Inflammatory macrophage (primary cell): ENCODE measurements around the gene IFNA8.
"Not testable (repeated sequence)": the region's sequence is repeated elsewhere in the genome, so short reads cannot be mapped to it uniquely, and the experiment has no call there.

ENCODE experiments used
- DNase-seq, 2 donors: peaks; one replicate each; pipeline ENCODE4 v3.0.0-alpha.2; 2020 to 2022
- total RNA-seq, 18 experiments: gene quantifications; one replicate each; lab custom pipeline; 2026; ENCODE audit warnings: mixed read lengths in 6 of 18, inconsistent platforms in 2 of 18; lab: John Stamatoyannopoulos, UW

Gene IFNA8
- total RNA-seq, result 0 to 0.16 (median 0) reads per million in 18 experiments

DNA sequence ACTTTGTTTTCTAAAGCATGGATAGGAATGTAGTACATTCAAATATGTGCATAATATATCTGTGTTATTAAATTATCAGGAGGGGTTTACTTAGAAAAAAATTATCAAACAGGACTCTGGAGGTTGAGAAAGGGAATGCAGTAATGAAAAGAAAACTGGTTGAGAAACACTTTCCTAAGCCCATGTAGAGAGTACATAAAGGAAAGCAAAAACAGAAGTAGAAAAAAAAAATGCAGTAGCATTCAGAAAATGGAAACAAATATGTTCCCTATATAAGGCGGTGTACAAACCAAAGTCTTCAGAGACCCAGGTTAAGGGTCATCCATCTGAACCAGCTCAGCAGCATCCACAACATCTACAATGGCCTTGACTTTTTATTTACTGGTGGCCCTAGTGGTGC is at the start of gene IFNA8:
Gene IFNA8, plus strand, starts transcription at position 301 of the 400 bp plus-strand sequence. Its CDS starts 60 bp downstream, at position 361.
- no peak for DNase-seq

DNA sequence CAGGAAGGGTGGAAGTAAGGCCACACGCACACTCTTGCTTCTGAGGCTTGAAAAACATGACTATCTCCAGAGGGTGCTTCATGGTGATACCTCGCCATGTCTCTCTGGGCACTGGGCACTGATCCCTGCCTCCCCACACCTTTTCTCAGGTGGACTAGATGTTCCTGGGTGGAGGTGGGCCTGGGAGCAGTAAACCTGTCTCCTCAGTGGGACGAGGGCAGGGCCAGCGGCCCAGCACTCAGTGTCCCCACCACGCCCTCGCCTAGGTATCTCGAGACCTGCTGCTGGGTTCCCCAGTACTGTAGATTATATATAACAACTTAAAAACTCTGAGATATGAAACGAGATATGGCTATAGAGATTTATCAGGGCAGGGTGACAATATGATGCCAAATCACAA is 46.6 kb upstream of the IFNA8 start:
- DNase-seq, result no peak

DNA sequence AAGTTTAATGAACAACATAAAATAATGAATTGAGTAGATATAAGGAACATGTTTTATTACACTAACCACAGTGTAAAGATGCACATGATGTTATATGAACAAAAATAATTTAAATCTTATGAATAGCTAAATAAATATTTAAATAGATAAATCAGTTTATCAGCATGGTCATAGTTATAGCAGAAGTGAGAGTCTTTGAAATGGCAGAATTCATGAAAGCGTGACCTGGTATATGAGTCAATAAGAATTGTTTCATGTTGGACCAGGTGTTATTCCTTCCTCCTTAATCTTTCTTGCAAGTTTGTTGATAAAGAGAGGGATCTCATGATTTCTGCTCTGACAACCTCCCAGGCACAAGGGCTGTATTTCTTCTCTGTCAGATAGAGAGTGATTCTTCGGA is 41.7 kb upstream of the IFNA8 start:
- DNase-seq, result not testable (repeated sequence)

DNA sequence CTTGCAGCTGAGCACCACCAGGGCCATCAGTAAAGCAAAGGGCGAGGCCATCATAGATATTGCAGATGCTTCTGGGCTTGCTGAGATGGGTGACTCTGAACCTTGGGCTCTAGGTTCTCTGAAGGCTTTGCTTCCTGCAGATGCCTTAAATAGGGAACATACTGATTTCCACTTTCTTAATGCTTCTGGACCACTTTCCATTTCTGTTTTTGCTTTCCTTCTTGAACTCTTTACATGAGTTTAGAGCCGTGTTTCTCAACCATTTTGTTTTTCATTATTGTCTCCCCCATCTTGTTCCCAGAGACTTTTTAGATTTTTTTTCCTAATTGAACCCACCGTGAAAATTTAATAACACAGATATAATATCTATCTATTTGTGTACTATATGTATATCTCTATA is 41.0 kb upstream of the IFNA8 start, which contains the start of gene IFNA13:
Gene IFNA13, minus strand, starts transcription at position 101 of the 400 bp plus-strand sequence. Its CDS starts 47 bp downstream, at position 54.
- no peak for DNase-seq

DNA sequence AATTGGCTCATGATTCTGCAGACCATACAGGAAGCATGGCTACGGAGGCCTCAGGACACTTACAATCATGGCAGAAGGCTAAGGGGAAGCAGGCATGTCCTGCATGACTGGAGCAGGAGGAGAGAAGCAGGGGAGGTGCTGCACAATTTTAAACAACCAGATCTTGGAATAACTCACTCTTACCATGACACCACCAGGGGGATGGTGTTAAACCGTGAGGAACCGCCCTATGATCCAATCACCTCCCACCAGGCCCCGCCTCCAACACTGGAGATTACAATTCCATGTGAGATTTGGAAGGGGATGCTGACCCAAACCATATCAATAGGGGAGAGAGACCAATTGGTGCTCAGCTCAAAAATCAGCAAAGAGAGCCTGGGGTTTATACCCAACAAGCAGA is 37.5 kb upstream of the IFNA8 start:
- DNase-seq, result not testable (repeated sequence)

DNA sequence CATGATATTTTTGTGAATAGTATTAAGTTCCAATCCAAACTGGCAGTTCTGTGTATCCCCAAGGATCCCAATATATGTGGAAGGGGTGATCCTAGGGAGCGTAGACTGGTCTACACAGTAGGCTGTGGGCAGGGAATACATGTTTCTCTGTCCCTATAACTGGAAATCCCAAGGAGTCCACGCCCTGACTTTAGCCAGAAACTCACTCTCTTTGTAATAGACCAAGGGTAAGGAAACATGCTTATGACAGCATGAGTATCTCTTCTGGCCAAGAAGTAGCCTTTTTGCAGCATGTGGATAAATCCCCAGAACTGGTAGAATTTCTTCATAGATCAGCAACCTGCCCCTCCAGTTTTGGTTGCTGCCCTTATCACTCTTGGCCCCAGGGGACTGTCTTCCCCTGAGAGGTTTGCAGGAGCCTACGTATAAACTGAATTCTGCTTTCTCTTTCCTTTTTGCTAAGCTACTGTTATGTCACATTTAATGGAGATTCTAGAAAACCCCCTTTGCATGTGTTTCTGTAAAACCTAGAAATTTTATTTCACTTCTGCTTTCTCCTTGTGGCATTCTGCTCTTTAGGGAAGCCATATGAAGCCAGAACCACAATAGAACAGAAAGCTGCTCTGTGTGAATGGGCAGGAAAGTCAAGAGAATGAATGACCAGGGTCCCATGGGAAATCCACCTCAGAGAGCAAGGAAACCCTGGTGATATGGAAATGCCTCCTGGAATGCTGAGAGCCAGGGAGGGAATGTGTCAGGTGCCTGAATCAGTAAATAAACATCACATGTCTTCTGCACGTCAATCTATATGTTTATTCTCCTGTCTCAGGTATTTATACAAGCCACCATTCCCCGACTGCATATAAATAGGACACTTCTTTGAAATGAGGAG is 27.2 kb upstream of the IFNA8 start:
- peak; percentile 52 to 86 for DNase-seq

DNA sequence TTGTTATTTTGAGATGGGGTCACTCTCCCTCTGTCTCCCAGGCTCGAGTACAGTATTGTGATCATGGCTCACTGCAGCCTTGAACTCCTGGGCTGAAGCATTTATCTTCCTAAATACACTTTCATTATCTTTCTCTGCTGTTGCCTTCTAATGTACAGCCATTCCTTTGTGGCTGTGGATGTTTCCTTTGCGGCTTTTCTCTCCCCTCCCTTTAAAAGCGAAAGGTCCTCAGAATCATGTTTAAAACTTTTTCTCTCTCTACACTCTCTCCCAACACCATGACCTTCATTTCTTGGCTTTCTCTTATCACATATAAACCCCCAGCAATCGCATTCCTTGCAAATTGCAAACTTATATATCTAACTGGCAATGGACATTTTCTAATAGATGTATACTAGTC is 25.3 kb upstream of the IFNA8 start:
- no peak for DNase-seq

DNA sequence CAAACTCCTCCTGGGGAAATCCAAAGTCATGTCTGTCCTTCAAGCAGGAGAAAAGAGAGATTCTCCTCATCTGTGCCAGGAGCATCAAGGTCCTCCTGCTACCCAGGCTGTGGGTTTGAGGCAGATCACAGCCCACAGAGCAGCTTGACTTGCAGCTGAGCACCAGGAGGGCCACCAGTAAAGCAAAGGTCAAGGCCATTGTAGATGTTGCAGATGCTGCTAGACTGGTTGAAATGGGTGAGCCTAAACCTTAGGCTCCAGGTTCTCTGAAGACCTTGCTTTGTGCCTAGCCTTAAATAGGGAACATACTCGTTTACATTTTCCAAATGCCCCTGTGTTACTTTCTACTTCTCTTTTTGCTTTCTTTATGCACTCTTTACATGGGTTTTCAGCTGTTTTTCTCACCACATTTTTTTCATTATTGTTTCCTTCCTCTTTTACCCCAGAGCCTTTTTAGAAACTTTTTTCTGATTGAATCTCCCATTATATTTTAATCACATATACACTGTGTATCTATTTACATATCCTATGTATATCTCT is 23.7 kb upstream of the IFNA8 start, which contains the start of gene IFNA2:
Gene IFNA2, minus strand, starts transcription at position 268 of the 540 bp plus-strand sequence. Its CDS starts 69 bp downstream, at position 199.
- DNase-seq, result peak in 1 of 2 donors; percentile 32

DNA sequence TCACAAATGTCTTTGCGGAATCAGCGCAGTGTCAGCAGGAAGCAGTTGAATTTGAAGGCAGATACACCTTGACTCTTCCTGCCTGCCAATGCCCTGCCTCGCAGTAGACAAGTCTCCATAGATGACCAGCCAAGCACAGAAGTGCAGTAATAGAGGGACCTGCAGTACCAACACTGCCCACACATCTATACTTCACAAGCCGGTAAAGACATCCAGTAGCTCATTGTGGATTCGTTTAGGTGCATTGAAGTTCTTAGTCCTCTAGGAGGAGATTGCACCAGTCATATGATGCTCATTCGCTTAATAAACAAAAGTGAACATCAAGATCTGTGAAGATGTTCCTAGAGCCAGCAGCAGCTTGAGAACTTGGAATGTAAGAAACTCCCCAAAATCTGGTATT is 16.6 kb upstream of the IFNA8 start:
- peak in 1 of 2 donors; percentile 11 for DNase-seq

DNA sequence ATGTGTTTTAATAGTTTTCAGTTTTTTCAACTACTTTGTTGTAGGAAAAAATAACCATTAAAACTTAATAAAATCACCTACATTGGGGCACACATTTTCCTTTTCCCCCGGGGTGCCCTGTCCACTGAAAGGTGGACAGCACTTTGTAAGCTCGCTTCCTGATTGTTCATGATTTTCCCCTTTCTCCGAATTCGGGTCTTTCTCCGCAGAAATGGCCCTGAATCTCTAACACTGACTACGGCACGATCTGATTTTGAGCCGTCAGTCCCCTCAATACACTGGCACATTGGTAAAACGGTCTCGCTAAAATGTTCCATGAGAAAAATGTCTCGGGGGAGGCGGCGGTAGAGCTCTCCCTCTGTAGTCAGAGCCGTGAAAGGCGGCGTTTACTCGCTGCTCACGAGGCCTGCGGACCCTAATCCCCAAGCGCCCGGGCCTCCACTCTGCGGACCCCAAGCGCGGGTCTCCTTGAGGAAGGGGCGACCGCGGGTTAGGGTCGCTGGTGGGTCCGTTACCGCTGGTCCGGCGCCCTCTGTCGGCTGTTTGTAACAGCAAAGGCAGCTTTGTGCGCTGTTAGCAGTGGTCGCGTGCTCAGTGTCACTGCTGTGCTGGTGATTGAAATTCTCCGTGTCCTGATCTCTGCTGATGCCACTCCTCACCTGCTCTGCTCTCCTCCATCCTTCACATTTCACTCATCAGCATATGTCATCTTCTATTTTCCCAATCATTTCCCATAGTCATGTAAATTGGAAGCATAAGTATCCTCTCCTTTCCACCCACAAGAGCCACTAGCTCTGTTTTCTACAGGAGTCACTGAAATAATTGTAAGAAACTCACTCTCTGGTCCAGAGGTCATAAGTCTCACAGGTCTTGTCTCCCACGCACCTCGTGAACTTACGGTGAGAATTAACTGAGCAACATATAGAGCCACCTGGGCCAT is 12.9 kb upstream of the IFNA8 start:
- no peak for DNase-seq

DNA sequence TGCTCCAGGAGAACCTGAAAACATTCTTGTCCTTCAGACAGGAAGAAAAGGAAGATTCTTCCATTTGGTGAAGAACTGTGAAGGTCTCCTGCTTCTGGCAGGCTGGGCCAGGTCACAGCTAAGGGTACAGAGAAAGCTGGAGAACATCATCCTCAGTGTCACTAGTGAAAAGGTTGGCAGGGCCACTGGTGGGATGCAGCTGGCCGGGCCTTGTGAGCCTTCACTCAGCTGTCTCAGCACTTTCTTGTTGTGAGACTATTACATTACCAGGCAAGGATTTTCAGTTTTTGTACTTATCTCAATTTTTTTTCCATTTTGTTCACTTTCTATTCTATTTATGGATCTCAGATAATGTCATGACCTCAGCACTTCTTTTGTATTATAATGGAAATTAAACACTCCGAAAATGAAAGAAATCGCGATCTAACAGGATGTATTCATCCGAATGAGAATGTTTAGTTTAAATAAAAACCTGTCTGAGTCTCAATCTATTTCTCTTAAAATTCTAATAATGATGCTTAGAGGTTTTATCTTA is 9.9 kb upstream of the IFNA8 start:
- DNase-seq, result no peak

DNA sequence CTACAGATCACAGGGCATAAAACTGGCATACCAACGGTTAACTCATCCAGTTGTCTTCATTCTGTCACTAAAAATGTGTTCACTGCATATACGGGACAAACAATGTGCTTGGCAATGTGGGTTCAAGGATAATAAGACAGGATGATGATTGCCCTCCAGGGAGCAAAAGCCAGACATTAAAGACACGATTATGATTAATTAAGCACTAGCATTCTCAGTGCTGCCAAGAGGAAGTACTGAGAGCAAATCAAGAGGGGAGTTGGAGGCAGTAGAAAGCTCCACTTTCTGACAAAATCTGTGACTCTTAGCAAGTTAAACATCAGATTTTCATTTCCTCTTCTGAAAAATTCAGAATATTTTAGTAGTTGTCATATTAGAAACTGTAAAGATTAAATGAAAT is 9.0 kb upstream of the IFNA8 start:
- peak in 1 of 2 donors; percentile 21 for DNase-seq

DNA sequence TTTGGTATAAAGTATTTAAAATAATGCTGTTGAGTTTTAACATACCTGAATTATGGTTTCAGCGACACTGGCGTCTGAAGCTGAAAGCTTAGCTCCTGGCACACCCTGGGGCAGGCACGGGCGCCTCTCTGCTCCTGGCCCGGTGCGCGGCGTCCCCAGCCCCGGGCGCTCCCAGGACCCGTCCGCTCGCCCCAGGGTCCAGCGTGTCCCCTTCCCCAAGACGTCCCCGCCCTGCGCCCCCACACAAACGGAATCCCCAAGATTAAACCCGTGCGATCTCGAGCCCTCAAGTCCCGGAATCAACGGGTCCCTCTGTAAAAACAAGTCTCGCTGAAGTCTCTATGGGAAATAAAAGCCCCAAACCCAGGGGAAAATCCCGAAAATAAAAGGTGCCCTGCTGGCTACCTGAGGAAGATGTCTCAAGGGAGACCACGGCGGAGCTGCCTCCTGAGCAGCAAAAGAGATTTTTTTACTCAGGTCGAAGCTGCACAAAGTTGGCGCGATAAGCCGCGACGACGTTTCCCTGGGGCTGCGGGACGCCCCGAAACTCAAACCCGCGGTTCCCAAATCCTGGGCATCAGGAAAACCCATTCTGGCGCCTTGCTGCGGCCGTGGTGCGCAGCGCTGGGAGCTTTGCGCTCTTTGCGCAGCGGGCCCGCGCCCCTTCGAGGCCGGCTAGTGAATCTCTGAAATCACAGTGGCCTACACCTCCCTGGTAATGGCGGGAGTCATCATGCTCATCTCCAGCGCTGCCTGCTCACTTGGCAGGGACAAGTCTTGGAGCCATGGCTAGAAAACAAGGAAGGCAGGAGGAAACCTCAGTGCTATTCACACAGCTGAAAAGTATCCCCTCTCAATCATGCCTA is 6.3 kb upstream of the IFNA8 start:
- DNase-seq, result no peak

DNA sequence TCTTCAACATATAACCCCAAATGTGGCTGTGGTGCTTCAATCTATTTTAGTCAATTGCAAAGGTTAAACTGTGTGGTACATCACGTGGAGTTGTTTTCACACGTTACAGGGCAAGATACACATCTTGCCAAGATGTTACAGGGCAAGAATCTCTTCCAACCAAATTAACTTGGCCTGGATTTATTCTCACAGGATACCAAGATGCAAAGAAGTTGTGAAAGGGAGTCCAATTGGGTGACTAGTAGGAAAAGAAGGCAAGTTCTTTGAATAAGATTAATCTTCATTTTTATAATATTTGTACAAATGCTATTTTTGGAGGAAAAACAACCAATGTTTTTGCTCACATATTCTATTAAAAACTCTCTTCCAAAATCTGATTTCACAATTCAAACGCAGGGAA is 4.8 kb upstream of the IFNA8 start:
- DNase-seq, result no peak

DNA sequence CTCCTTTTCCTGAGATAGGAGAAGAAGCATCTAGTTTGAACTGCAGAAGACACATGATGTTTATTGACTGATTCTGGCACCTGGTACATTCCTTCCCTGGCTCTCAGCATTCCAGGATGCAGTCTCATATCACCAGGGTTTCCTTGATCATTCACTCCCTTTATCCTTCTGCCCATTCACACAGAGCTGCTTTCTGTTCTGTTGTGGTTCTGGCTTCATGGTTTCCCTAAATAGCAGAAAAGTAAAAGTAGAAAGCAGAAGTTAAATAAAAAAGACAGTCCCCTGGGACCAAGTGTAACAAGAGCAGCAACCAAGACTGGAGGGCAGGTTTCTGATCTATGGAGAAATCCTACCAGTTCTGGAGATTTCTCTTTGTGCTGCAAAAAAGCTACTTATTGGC is 3.2 kb downstream of the IFNA8 start:
- DNase-seq, result no peak

DNA sequence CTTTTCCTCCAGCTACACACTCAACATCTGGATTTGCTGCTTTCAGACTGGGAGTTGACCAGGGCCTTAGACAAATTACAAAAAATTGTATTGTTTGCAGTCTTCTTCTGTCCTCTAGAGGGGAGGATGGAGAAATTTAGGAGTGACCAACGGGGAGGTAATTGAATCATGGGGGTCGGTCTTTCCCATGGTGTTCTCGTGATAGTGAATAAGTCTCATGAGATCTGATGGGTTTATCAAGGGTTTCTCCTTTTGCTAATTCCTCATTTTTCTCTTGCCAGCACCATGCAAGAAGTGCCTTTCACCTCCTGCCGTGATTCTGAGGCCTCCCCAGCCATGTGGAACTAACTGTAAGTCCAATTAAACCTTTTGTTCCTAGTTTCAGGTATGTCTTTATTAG is 4.2 kb downstream of the IFNA8 start:
- peak; percentile 54 to 57 for DNase-seq

DNA sequence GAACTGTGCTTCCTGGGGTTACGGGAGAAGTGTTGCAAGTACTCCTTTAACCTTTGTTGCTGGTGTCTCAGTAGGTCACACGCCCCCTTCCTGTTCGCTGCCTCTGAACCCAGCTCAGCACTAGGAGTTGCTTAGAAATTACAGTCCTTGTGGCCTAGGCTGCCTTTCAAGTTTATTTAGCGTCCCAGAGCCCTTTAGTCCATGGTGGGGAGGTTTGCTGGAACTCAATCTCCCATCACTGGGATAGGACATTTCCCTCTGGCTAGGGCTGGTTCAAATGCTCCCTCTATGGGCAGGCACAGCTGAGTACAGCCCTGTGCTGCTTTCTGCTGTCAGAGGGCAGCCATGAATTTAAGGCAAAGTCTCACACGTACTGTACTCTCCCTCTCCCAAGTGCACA is 4.7 kb downstream of the IFNA8 start:
- DNase-seq, result peak; percentile 20 to 24

DNA sequence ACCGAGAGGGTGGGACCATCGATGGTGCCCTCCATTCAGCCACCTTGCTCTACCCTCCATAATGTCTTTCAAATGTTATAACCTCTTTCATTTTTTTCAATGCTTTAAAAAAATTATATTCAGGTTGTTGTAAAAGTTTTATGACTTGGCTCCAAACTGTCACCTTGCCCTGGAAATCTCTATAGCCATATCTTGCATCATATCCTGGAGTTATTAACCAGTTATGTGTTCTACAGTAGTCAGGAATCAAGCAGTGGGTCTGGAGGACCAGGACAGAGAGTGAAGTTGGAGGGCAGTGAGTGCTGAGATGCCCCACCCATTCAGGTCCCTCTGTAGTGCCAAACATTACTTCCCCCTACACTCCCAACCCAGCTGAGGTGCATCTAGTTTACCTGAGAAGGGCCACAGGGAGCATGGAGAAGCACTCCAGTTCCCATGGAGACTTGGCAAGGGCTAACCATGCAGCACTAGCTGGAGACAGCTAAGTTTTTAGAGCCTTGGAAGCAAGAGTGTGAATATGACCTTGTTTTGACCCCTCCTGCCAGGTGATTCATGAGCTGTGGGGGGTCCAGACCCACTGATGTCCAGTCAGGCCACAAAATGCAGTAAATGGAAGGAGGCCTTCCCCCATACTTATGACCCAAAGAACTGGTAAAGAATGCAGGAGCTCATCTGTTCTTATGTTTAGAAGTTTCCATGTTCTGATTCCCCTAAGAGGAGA is 5.5 kb downstream of the IFNA8 start:
- DNase-seq, result no peak

DNA sequence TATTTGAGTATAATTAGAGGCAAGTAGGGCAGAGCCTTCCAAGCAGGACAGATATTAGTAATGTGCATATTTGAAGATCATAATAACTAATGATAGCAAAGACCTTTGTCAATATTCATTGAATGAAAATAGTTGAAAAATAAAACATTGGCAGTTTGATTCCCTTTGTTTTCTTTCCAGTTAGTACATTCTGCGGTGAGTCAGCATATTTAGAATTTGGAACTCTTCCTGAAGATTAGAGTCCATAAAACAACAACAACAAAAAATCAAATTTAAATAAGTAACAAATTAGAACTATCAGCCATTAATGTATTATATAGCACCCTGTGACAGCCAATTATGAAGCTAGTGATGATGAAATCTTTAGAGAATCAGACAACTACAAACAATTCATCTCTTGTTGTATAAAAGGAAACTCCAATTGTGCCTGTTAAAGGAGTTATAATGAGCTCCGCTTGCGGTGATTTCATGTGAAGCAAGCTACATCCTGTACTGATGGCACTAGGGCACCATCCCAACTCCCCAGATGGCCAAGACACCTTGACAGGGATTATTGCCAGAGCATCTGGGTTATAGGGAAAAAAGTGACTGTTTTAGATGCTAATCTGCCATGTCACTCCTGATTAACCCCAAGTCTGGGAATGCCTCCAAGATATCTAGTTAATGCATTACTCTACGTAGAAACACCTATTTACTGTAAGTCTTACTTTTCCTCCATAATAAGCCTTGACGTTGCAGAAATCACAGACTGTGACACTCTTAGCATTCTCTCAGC is 6.8 kb downstream of the IFNA8 start:
- no peak for DNase-seq

DNA sequence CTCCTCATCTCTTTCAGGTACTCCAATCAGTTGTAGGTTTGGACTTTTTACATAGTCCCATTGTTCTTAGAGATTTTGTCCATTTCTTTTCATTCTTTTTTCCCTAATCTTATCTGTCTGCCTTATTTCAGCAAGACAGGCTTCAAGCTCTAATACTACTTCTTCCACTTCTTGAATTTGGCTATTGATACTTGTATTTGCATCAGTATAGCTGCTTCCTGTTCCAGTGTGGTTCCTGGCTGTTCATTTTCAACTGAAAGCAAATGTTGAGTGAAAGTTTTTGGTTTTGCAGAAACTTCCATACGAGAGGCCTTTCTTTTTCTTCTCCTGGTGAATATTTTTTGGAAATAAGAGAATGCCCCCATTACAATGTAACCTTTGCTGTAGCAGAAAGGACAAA is 19.3 kb downstream of the IFNA8 start:
- no peak for DNase-seq
